Subcutaneous adipose tissue (tissue), 4 donors: ENCODE data around the gene MAML3. TPM values are rescaled to one million over a fixed set of nuclear protein-coding genes. Genes with fewer than 3 reads are reported as not detected.

Experiments
- CTCF ChIP-seq: fragments of 450-650 bp; IDR thresholded peaks from one replicate; pipeline ENCODE4 v1.5.1; 2016; ENCODE audit warnings: low read depth, mild to moderate bottlenecking, control low read depth, antibody characterized with exemption, moderate library complexity
- total RNA-seq, 4 donors: library from RNA; depleted of rRNA; stranded (reverse); fragments of >200 nt; gene quantifications; one replicate each; pipeline ENCODE4 v1.1.0, GENCODE V29; 2016

Gene MAML3
- total RNA-seq, 4 donors from 2014 or later: 3.5 to 11.1 (median 9.1) TPM

GRCh38 chr4:139916041-139916440 is 237.9 kb downstream of the MAML3 start:
- TF ChIP-seq CTCF: no peak

- no peak for TF ChIP-seq CTCF
These were observed 238.9 kb downstream of the MAML3 start for GRCh38 chr4:139915037-139915436.

GRCh38 chr4:139913995-139914598 is 239.9 kb downstream of the MAML3 start:
- no peak for TF ChIP-seq CTCF

GRCh38 chr4:139913398-139913990 is 240.5 kb downstream of the MAML3 start:
- TF ChIP-seq CTCF: no peak

- no peak for TF ChIP-seq CTCF
These were observed 241.5 kb downstream of the MAML3 start for GRCh38 chr4:139912445-139912844.

GRCh38 chr4:139910106-139910505 is 243.9 kb downstream of the MAML3 start:
- TF ChIP-seq CTCF: no peak

GRCh38 chr4:139908636-139909437 is 245.1 kb downstream of the MAML3 start:
- TF ChIP-seq CTCF: no peak
